Caco-2 (cell line): ENCODE measurements around the gene ITGAE. TPM values are rescaled to one million over a fixed set of nuclear protein-coding genes. Genes with fewer than 3 reads are reported as not detected.

Experiments
- Bru-seq: library from RNA; stranded (reverse); fragments of 400-500 nt; gene quantifications from one replicate; lab custom pipeline; 2021; lab: Mats Ljungman, UMichigan
- BruChase-seq, 2 experiments: library from RNA; stranded (reverse); fragments of 400-500 nt; gene quantifications; one replicate each; lab custom pipeline; 2021; lab: Mats Ljungman, UMichigan
- BruUV-seq: library from RNA; stranded (reverse); fragments of 400-500 nt; replicated peaks from 2 replicates; lab custom pipeline; 2021; lab: Mats Ljungman, UMichigan
- CTCF ChIA-PET: fragments of 300-600 bp; sonication (Branson Sonifier 250); formaldehyde crosslinking; loops from one replicate; lab custom pipeline; 2022; ENCODE audit warnings: antibody characterized with exemption; lab: Charles Lee
- POLR2A ChIA-PET: fragments of 300-600 bp; sonication (Branson Sonifier 250); formaldehyde crosslinking; loops from one replicate; lab custom pipeline; 2022; ENCODE audit warnings: antibody characterized with exemption; lab: Charles Lee
- DNase-seq, 2 experiments: peaks; one replicate each; pipeline versions ENCODE4 v3.0.0 to v3.0.0-alpha.2; 2020 to 2022
- H3K27me3 ChIP-seq: replicated peaks from 2 replicates; pipeline ENCODE4 v1.6.0; 2011; ENCODE audit warnings: low read length; ENCODE audit not compliant: control insufficient read depth, insufficient read depth
- H3K36me3 ChIP-seq: 2 replicates; pipeline ENCODE4 v1.5.1; 2011; ENCODE audit warnings: low read length; ENCODE audit not compliant: control insufficient read depth, insufficient read depth
- H3K4me1 ChIP-seq: fragments of 250-450 bp; sonication (Bioruptor Pico); 2 replicates; pipeline ENCODE4 v1.5.1; 2020; ENCODE audit warnings: mild to moderate bottlenecking
- H3K4me3 ChIP-seq: 2 replicates; pipeline ENCODE4 v1.5.1; 2011; ENCODE audit warnings: low read depth, mild to moderate bottlenecking, control low read depth, low read length
- H3K9me3 ChIP-seq: fragments of 250-450 bp; sonication (Bioruptor Pico); 2 replicates; pipeline ENCODE4 v1.5.1; 2020; ENCODE audit warnings: mild to moderate bottlenecking, moderate library complexity
- H3K27ac Mint-ChIP-seq: one replicate; pipeline ENCODE4 v1.8.0; 2022; ENCODE audit warnings: mixed read lengths; ENCODE audit not compliant: unreplicated experiment
- H3K27me3 Mint-ChIP-seq: one replicate; pipeline ENCODE4 v1.8.0; 2022; ENCODE audit warnings: mixed read lengths; ENCODE audit not compliant: insufficient read depth, unreplicated experiment
- H3K36me3 Mint-ChIP-seq: one replicate; pipeline ENCODE4 v1.8.0; 2022; ENCODE audit warnings: mild to moderate bottlenecking, mixed read lengths; ENCODE audit not compliant: insufficient read depth, unreplicated experiment
- H3K4me1 Mint-ChIP-seq: one replicate; pipeline ENCODE4 v1.8.0; 2022; ENCODE audit warnings: low read depth, mixed read lengths; ENCODE audit not compliant: unreplicated experiment
- H3K4me3 Mint-ChIP-seq: one replicate; pipeline ENCODE4 v1.8.0; 2022; ENCODE audit warnings: mild to moderate bottlenecking, moderate library complexity, mixed read lengths; ENCODE audit not compliant: unreplicated experiment
- H3K9me3 Mint-ChIP-seq: one replicate; pipeline ENCODE4 v1.8.0; 2022; ENCODE audit warnings: mixed read lengths; ENCODE audit not compliant: unreplicated experiment
- intact Hi-C: fragments of 100-400 bp; cut with micrococcal nuclease; formaldehyde crosslinking; loops from one replicate; pipeline ENCODE4 v1.10.0; 2022; ENCODE audit not compliant: unreplicated experiment
- long read RNA-seq: library from polyadenylated mRNA; stranded (forward); transcript quantifications from one replicate; pipeline ENCODE4 v2.0.0, GENCODE V29; 2022
- total RNA-seq: library from RNA; stranded (reverse); gene quantifications from 2 replicates; pipeline ENCODE4 v1.2.3, GENCODE V29; 2022
- TF ChIP-seq, protein P1 (sequence below), 2 experiments: fragments of 200-600 bp in 1 of 2; IDR thresholded peaks; 1 replicate in 1 of 2; 2 replicates in 1 of 2; pipeline versions ENCODE4 v1.5.1 to v1.8.0; 2011 to 2022; ENCODE audit warnings: antibody characterized with exemption in 1 of 2, control low read depth in 1 of 2, inconsistent platforms in 1 of 2, low read depth in 1 of 2, low read length in 1 of 2, mild to moderate bottlenecking in 1 of 2, moderate library complexity in 1 of 2; ENCODE audit not compliant: insufficient read depth in 1 of 2, severe bottlenecking in 1 of 2, unreplicated experiment in 1 of 2

Gene ITGAE, protein sequence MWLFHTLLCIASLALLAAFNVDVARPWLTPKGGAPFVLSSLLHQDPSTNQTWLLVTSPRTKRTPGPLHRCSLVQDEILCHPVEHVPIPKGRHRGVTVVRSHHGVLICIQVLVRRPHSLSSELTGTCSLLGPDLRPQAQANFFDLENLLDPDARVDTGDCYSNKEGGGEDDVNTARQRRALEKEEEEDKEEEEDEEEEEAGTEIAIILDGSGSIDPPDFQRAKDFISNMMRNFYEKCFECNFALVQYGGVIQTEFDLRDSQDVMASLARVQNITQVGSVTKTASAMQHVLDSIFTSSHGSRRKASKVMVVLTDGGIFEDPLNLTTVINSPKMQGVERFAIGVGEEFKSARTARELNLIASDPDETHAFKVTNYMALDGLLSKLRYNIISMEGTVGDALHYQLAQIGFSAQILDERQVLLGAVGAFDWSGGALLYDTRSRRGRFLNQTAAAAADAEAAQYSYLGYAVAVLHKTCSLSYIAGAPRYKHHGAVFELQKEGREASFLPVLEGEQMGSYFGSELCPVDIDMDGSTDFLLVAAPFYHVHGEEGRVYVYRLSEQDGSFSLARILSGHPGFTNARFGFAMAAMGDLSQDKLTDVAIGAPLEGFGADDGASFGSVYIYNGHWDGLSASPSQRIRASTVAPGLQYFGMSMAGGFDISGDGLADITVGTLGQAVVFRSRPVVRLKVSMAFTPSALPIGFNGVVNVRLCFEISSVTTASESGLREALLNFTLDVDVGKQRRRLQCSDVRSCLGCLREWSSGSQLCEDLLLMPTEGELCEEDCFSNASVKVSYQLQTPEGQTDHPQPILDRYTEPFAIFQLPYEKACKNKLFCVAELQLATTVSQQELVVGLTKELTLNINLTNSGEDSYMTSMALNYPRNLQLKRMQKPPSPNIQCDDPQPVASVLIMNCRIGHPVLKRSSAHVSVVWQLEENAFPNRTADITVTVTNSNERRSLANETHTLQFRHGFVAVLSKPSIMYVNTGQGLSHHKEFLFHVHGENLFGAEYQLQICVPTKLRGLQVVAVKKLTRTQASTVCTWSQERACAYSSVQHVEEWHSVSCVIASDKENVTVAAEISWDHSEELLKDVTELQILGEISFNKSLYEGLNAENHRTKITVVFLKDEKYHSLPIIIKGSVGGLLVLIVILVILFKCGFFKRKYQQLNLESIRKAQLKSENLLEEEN
- 12.5 and 12.8 TPM in 2 replicates for total RNA-seq
- percentile 36 among the genes with signal in this experiment for Bru-seq, nascent RNA
- percentile 34 among the genes with signal in this experiment for BruChase-seq, experiment 1, labeled RNA remaining after a 2-hour chase
- percentile 37 among the genes with signal in this experiment for BruChase-seq, experiment 2, labeled RNA remaining after a 6-hour chase
- long read RNA-seq, transcript ITGAE-207 (4 exons, 672 nt) = major isoform, 18 of 34 reads
- long read RNA-seq, transcript ITGAE-202 (5 exons, 721 nt) = minor isoform, 5 of 34 reads
- long read RNA-seq, partial matches to known transcripts = 1 of 34 reads
- long read RNA-seq, other reads (novel, unspliced or antisense) = 9 of 34 reads

DNA sequence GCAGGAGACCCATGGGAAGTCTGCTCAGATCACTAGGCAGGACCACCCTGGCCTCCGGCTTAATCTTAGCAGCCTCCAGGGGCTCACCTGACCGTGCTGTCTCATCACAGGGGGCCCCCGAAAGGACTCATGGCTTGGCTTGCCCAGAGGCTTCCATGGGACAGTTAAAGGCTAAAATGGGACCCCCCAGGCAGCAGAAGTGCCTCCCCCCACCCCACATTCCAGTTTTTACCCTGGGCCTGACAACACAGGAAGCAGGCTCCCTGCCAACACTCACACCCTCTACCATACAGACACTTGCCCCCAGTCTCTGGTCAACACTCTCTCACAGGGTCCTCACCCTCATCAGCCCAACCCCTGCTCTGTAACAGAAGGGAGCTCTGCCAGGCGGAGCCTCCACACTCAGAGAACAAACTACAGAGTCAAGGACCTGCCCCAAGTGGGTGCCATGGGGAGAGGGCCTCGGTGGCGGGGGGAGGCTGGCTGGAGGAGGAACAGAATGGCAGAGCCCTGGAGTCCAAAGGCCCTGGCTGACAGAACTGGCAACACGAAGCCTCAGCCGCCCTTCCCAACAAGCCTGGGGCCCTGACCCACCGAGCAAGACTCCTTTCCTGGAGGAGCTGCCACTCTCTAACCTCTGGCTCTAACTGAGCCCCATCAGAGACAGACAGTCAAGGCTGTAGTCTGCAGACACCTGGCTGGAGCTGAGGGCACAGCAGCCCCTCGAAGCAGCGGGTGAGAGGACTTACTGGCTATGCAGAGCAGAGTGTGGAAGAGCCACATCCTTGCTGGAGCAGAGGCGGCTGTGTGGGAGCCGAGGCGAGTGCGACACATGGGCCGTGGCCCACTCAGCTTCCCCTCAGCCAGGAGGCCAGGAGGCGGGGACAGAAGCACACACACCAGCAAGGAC is at the start of gene ITGAE:
Gene ITGAE (minus strand): TSS at position 827 of the 910 bp plus-strand sequence. CDS start 44 bp downstream, at position 783.
- POLR2A ChIA-PET = no interaction called here

DNA sequence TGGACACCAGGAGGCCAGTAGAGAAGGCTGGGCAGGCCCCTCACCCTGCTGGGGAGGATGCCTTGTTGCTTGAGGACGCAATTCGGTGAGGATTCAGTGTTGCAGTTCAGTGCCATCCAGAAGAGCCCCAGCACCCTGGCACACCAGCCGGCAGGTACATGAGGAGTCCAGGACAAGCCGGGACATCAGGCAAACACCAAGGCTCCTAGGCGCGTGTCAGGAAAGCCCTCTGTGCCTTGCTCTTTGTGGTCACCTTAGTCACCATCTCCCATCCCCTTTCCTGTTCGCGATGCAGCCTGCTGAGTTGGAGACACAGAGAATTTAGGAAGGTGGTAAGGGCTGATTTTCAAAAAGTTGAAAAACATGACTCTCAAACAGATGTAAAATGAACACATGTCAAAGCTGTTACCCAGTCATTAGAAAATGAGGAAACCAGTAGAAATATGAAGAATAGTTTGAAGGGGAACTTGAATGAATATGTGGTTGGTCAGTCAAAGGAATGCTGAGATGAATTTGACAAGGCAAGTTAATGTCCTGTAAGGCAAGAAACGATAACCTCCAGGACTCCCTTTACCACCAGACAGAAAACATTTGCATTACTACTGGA is 47.3 kb upstream of the ITGAE start:
- intact Hi-C loops = no loop called here
- CTCF ChIA-PET = no interaction called here

More for the DNA sequence above, at the start of gene ITGAE:
- no peaks in the 10 kb centered on the region for H3K27me3 Mint-ChIP-seq
- CTCF ChIA-PET = no interaction called here
- intact Hi-C loops = no loop called here
- H3K4me3 Mint-ChIP-seq = no peak within 1 kb of the TSS
- H3K36me3 ChIP-seq = no peaks in the 10 kb centered on the region
- no peak for DNase-seq
- no TSS peak for BruUV-seq
- H3K27ac Mint-ChIP-seq = no peak within 1 kb of the TSS
- no peaks in the 10 kb centered on the region for H3K27me3 ChIP-seq
- no peak within 1 kb of the TSS for H3K4me3 ChIP-seq
- TF ChIP-seq, protein P1, sequence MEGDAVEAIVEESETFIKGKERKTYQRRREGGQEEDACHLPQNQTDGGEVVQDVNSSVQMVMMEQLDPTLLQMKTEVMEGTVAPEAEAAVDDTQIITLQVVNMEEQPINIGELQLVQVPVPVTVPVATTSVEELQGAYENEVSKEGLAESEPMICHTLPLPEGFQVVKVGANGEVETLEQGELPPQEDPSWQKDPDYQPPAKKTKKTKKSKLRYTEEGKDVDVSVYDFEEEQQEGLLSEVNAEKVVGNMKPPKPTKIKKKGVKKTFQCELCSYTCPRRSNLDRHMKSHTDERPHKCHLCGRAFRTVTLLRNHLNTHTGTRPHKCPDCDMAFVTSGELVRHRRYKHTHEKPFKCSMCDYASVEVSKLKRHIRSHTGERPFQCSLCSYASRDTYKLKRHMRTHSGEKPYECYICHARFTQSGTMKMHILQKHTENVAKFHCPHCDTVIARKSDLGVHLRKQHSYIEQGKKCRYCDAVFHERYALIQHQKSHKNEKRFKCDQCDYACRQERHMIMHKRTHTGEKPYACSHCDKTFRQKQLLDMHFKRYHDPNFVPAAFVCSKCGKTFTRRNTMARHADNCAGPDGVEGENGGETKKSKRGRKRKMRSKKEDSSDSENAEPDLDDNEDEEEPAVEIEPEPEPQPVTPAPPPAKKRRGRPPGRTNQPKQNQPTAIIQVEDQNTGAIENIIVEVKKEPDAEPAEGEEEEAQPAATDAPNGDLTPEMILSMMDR (IDR thresholded peaks at IDR 0.05; ENCODE audit: insufficient read depth in 1 of 2, low read depth in 1 of 2, low read length in 1 of 2, severe bottlenecking in 1 of 2, unreplicated experiment in 1 of 2) = no peak
- H3K9me3 ChIP-seq = no peaks in the 10 kb centered on the region
- H3K9me3 Mint-ChIP-seq = no peaks in the 10 kb centered on the region
- no peaks in the 10 kb centered on the region for H3K4me1 Mint-ChIP-seq
- peaks cover 6% of the 10 kb centered on the region for H3K36me3 Mint-ChIP-seq
- no peaks in the 10 kb centered on the region for H3K4me1 ChIP-seq

More for the DNA sequence above, 47.3 kb upstream of the ITGAE start:
- H3K4me3 ChIP-seq = no peak overlapping the region
- H3K4me1 ChIP-seq = 0 out of 2 replicates have a peak, but pooled peaks cover 3% of the 10 kb centered on the region
- TF ChIP-seq, protein P1 (IDR thresholded peaks at IDR 0.05; ENCODE audit: insufficient read depth in 1 of 2, low read depth in 1 of 2, low read length in 1 of 2, severe bottlenecking in 1 of 2, unreplicated experiment in 1 of 2) = no peak
- H3K27ac Mint-ChIP-seq = no peak overlapping the region
- no peak for DNase-seq
- no peak overlapping the region for H3K4me3 Mint-ChIP-seq
- peaks cover 9% of the 10 kb centered on the region for H3K36me3 Mint-ChIP-seq
- H3K9me3 Mint-ChIP-seq = no peaks in the 10 kb centered on the region
- H3K27me3 Mint-ChIP-seq = no peaks in the 10 kb centered on the region
- BruUV-seq = no TSS peak
- H3K9me3 ChIP-seq = no peaks in the 10 kb centered on the region
- H3K27me3 ChIP-seq = no peaks in the 10 kb centered on the region
- H3K36me3 ChIP-seq = no peaks in the 10 kb centered on the region
- POLR2A ChIA-PET = no interaction called here
- no peaks in the 10 kb centered on the region for H3K4me1 Mint-ChIP-seq
